PC-9 (cell line): ENCODE data around the gene ESRRG.

Experiments
- EZH2 ChIP-seq: fragments of 200-600 bp; sonication (generic); IDR thresholded peaks from 2 replicates; pipeline ENCODE4 v1.8.0; 2017; ENCODE audit warnings: antibody characterized with exemption, low read depth
- TF ChIP-seq, protein P1 (sequence below): fragments of 200-600 bp; sonication (generic); conservative IDR thresholded peaks from 2 replicates; pipeline ENCODE4 v1.6.1; 2017; ENCODE audit warnings: mixed run types, antibody characterized with exemption, mild to moderate bottlenecking, moderate library complexity

DNA sequence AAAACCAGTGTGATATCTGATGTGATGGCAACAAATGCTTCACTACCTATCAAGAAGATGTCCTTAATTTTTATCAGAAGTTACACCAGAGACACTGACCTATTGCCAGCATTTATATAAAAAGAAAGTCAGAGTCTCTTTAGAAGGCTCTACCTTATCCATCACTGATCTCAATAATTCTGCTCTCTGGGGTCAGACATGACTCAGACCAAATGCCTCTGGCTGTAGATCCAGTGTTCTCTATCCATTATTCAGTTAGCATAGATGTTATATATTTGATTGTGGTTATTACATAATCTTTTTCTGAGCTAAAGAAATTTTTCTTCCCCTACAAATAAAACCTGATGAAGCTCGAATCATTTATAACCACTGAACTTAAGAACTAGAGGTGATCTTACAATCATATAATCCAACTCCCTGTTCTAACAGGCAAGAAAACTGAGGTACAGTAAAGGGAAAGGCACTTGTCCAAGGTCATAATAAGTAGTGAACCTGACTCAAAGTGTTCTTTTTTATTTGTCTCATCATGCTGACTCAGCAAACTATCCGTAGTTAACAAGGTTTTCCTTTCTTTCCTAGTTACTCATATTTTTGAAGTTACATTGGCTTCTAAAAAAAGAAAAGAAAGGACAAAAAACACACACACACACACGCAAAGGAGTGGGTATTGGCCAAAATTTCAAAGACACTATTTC is 43.6 kb upstream of the ESRRG start:
- TF ChIP-seq, protein P1, sequence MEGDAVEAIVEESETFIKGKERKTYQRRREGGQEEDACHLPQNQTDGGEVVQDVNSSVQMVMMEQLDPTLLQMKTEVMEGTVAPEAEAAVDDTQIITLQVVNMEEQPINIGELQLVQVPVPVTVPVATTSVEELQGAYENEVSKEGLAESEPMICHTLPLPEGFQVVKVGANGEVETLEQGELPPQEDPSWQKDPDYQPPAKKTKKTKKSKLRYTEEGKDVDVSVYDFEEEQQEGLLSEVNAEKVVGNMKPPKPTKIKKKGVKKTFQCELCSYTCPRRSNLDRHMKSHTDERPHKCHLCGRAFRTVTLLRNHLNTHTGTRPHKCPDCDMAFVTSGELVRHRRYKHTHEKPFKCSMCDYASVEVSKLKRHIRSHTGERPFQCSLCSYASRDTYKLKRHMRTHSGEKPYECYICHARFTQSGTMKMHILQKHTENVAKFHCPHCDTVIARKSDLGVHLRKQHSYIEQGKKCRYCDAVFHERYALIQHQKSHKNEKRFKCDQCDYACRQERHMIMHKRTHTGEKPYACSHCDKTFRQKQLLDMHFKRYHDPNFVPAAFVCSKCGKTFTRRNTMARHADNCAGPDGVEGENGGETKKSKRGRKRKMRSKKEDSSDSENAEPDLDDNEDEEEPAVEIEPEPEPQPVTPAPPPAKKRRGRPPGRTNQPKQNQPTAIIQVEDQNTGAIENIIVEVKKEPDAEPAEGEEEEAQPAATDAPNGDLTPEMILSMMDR, result no peak
- no peak for TF ChIP-seq EZH2
